ENCODE data around the gene TLL1. TPM values are rescaled to one million over a fixed set of nuclear protein-coding genes. Genes with fewer than 3 reads are reported as not detected.

Gene TLL1
- total RNA-seq, 1 experiment from 2014 or later = 0.63 TPM

DNA sequence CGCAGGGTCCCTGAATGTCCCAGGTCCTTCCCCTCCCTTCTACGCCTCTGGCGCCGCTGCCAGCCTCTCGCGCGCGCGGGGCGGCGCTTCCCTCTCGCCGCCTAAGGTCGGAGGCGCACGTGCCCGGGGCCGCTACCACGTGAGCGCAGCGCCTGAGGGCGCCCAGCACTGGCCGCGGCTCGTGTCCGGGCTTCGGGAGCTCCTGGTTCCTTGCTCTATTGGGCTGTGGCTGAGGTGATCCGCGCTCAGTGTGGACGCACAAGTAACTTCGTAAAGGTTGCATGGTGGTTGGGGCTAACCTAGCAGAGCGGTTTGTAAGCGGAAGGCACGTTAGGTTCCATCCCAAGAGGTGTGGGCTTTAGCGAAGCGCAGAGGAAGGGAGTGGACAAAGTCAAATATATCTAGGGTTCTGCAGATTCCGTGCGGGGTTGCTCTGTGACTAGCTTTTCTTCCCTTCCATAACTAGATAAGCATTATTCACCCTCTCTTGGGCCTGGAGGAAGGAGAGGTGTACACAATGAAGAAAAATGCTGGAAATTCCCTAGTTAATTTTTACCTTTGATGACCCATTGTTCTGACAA, 1.8 kb downstream of the TLL1 start (continued):
- TF ChIP-seq, protein P1, sequence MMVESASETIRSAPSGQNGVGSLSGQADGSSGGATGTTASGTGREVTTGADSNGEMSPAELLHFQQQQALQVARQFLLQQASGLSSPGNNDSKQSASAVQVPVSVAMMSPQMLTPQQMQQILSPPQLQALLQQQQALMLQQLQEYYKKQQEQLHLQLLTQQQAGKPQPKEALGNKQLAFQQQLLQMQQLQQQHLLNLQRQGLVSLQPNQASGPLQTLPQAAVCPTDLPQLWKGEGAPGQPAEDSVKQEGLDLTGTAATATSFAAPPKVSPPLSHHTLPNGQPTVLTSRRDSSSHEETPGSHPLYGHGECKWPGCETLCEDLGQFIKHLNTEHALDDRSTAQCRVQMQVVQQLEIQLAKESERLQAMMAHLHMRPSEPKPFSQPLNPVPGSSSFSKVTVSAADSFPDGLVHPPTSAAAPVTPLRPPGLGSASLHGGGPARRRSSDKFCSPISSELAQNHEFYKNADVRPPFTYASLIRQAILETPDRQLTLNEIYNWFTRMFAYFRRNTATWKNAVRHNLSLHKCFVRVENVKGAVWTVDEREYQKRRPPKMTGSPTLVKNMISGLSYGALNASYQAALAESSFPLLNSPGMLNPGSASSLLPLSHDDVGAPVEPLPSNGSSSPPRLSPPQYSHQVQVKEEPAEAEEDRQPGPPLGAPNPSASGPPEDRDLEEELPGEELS (CRISPR knock-in tag; IDR thresholded peaks at IDR 0.05) = peak; percentile 99
- TF ChIP-seq, protein P2, sequence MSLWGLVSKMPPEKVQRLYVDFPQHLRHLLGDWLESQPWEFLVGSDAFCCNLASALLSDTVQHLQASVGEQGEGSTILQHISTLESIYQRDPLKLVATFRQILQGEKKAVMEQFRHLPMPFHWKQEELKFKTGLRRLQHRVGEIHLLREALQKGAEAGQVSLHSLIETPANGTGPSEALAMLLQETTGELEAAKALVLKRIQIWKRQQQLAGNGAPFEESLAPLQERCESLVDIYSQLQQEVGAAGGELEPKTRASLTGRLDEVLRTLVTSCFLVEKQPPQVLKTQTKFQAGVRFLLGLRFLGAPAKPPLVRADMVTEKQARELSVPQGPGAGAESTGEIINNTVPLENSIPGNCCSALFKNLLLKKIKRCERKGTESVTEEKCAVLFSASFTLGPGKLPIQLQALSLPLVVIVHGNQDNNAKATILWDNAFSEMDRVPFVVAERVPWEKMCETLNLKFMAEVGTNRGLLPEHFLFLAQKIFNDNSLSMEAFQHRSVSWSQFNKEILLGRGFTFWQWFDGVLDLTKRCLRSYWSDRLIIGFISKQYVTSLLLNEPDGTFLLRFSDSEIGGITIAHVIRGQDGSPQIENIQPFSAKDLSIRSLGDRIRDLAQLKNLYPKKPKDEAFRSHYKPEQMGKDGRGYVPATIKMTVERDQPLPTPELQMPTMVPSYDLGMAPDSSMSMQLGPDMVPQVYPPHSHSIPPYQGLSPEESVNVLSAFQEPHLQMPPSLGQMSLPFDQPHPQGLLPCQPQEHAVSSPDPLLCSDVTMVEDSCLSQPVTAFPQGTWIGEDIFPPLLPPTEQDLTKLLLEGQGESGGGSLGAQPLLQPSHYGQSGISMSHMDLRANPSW (CRISPR knock-in tag; conservative IDR thresholded peaks at IDR 0.05; ENCODE audit: low read depth) = peak; percentile 94; the same call in 1 of the 2 replicates
- TF ChIP-seq ZNF317 (CRISPR knock-in tag; IDR thresholded peaks at IDR 0.05; ENCODE audit: borderline replicate concordance, low read depth) = peak; percentile 85
- TF ChIP-seq, protein P3, sequence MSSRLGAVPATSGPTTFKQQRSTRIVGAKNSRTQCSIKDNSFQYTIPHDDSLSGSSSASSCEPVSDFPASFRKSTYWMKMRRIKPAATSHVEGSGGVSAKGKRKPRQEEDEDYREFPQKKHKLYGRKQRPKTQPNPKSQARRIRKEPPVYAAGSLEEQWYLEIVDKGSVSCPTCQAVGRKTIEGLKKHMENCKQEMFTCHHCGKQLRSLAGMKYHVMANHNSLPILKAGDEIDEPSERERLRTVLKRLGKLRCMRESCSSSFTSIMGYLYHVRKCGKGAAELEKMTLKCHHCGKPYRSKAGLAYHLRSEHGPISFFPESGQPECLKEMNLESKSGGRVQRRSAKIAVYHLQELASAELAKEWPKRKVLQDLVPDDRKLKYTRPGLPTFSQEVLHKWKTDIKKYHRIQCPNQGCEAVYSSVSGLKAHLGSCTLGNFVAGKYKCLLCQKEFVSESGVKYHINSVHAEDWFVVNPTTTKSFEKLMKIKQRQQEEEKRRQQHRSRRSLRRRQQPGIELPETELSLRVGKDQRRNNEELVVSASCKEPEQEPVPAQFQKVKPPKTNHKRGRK (CRISPR knock-in tag; IDR thresholded peaks at IDR 0.05; ENCODE audit: borderline replicate concordance) = 0 out of 2 replicates have a peak, but pooled peaks have one; percentile 52
- peak; percentile 97; the same call in 1 of the 2 replicates for TF ChIP-seq CBFB (CRISPR knock-in tag; IDR thresholded peaks at IDR 0.05; ENCODE audit: low read depth)
- TF ChIP-seq ZNF219 (CRISPR knock-in tag; IDR thresholded peaks at IDR 0.05; ENCODE audit: borderline replicate concordance) = peak; percentile 96
- TF ChIP-seq, protein P4, sequence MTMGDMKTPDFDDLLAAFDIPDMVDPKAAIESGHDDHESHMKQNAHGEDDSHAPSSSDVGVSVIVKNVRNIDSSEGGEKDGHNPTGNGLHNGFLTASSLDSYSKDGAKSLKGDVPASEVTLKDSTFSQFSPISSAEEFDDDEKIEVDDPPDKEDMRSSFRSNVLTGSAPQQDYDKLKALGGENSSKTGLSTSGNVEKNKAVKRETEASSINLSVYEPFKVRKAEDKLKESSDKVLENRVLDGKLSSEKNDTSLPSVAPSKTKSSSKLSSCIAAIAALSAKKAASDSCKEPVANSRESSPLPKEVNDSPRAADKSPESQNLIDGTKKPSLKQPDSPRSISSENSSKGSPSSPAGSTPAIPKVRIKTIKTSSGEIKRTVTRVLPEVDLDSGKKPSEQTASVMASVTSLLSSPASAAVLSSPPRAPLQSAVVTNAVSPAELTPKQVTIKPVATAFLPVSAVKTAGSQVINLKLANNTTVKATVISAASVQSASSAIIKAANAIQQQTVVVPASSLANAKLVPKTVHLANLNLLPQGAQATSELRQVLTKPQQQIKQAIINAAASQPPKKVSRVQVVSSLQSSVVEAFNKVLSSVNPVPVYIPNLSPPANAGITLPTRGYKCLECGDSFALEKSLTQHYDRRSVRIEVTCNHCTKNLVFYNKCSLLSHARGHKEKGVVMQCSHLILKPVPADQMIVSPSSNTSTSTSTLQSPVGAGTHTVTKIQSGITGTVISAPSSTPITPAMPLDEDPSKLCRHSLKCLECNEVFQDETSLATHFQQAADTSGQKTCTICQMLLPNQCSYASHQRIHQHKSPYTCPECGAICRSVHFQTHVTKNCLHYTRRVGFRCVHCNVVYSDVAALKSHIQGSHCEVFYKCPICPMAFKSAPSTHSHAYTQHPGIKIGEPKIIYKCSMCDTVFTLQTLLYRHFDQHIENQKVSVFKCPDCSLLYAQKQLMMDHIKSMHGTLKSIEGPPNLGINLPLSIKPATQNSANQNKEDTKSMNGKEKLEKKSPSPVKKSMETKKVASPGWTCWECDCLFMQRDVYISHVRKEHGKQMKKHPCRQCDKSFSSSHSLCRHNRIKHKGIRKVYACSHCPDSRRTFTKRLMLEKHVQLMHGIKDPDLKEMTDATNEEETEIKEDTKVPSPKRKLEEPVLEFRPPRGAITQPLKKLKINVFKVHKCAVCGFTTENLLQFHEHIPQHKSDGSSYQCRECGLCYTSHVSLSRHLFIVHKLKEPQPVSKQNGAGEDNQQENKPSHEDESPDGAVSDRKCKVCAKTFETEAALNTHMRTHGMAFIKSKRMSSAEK (CRISPR knock-in tag; IDR thresholded peaks at IDR 0.05; ENCODE audit: borderline replicate concordance) = 0 out of 2 replicates have a peak, but pooled peaks have one; percentile 54
- TF ChIP-seq, protein P5, sequence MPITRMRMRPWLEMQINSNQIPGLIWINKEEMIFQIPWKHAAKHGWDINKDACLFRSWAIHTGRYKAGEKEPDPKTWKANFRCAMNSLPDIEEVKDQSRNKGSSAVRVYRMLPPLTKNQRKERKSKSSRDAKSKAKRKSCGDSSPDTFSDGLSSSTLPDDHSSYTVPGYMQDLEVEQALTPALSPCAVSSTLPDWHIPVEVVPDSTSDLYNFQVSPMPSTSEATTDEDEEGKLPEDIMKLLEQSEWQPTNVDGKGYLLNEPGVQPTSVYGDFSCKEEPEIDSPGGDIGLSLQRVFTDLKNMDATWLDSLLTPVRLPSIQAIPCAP (CRISPR knock-in tag; IDR thresholded peaks at IDR 0.05) = peak; percentile 99
- TF ChIP-seq RORB (CRISPR knock-in tag; IDR thresholded peaks at IDR 0.05) = no peak
- TF ChIP-seq, protein P6, sequence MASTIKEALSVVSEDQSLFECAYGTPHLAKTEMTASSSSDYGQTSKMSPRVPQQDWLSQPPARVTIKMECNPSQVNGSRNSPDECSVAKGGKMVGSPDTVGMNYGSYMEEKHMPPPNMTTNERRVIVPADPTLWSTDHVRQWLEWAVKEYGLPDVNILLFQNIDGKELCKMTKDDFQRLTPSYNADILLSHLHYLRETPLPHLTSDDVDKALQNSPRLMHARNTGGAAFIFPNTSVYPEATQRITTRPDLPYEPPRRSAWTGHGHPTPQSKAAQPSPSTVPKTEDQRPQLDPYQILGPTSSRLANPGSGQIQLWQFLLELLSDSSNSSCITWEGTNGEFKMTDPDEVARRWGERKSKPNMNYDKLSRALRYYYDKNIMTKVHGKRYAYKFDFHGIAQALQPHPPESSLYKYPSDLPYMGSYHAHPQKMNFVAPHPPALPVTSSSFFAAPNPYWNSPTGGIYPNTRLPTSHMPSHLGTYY (CRISPR knock-in tag; IDR thresholded peaks at IDR 0.05) = no peak
- TF ChIP-seq, protein P7, sequence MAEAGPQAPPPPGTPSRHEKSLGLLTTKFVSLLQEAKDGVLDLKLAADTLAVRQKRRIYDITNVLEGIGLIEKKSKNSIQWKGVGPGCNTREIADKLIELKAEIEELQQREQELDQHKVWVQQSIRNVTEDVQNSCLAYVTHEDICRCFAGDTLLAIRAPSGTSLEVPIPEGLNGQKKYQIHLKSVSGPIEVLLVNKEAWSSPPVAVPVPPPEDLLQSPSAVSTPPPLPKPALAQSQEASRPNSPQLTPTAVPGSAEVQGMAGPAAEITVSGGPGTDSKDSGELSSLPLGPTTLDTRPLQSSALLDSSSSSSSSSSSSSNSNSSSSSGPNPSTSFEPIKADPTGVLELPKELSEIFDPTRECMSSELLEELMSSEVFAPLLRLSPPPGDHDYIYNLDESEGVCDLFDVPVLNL (CRISPR knock-in tag; IDR thresholded peaks at IDR 0.05; ENCODE audit: borderline replicate concordance, low read depth) = peak; percentile 82; the same call in 1 of the 2 replicates
- TF ChIP-seq MXD4 (CRISPR knock-in tag; IDR thresholded peaks at IDR 0.05; ENCODE audit: borderline replicate concordance) = no peak
- no peak for TF ChIP-seq ZNF671 (CRISPR knock-in tag; IDR thresholded peaks at IDR 0.05)
- TF ChIP-seq TEAD4 (CRISPR knock-in tag; IDR thresholded peaks at IDR 0.05) = peak; percentile 87
- TF ChIP-seq, protein P8, sequence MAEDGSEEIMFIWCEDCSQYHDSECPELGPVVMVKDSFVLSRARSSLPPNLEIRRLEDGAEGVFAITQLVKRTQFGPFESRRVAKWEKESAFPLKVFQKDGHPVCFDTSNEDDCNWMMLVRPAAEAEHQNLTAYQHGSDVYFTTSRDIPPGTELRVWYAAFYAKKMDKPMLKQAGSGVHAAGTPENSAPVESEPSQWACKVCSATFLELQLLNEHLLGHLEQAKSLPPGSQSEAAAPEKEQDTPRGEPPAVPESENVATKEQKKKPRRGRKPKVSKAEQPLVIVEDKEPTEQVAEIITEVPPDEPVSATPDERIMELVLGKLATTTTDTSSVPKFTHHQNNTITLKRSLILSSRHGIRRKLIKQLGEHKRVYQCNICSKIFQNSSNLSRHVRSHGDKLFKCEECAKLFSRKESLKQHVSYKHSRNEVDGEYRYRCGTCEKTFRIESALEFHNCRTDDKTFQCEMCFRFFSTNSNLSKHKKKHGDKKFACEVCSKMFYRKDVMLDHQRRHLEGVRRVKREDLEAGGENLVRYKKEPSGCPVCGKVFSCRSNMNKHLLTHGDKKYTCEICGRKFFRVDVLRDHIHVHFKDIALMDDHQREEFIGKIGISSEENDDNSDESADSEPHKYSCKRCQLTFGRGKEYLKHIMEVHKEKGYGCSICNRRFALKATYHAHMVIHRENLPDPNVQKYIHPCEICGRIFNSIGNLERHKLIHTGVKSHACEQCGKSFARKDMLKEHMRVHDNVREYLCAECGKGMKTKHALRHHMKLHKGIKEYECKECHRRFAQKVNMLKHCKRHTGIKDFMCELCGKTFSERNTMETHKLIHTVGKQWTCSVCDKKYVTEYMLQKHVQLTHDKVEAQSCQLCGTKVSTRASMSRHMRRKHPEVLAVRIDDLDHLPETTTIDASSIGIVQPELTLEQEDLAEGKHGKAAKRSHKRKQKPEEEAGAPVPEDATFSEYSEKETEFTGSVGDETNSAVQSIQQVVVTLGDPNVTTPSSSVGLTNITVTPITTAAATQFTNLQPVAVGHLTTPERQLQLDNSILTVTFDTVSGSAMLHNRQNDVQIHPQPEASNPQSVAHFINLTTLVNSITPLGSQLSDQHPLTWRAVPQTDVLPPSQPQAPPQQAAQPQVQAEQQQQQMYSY (CRISPR knock-in tag; IDR thresholded peaks at IDR 0.05) = peak; percentile 69
- TF ChIP-seq, protein P9, sequence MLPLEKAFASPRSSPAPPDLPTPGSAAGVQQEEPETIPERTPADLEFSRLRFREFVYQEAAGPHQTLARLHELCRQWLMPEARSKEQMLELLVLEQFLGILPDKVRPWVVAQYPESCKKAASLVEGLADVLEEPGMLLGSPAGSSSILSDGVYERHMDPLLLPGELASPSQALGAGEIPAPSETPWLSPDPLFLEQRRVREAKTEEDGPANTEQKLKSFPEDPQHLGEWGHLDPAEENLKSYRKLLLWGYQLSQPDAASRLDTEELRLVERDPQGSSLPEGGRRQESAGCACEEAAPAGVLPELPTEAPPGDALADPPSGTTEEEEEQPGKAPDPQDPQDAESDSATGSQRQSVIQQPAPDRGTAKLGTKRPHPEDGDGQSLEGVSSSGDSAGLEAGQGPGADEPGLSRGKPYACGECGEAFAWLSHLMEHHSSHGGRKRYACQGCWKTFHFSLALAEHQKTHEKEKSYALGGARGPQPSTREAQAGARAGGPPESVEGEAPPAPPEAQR (CRISPR knock-in tag; IDR thresholded peaks at IDR 0.05) = no peak
- peak; percentile 97 for TF ChIP-seq ZBTB21 (CRISPR knock-in tag; IDR thresholded peaks at IDR 0.05; ENCODE audit: borderline replicate concordance)
- TF ChIP-seq ZNF263 (CRISPR knock-in tag; IDR thresholded peaks at IDR 0.05; ENCODE audit: low read depth) = peak; percentile 77

All from WTC11 (cell line).